ENCODE data around the gene LMNTD2.

The LMNTD2 gene

GRCh38 chr11:508956-509355 is 51.6 kb downstream of the LMNTD2 start:
- no peak for DNase-seq (ENCODE audit: low read depth)

- no peak for DNase-seq (ENCODE audit: low read depth)
These were observed 52.6 kb downstream of the LMNTD2 start for GRCh38 chr11:507727-508515.

GRCh38 chr11:506995-507726 is 53.4 kb downstream of the LMNTD2 start, which contains the start of gene RNH1:
RNH1 (minus strand) TSS chr11:507242; CDS start chr11:502162, 5,080 bp downstream.
- DNase-seq (ENCODE audit: low read depth): peak; percentile 100

- DNase-seq (ENCODE audit: low read depth): peak; percentile 93
These were observed 54.1 kb downstream of the LMNTD2 start for GRCh38 chr11:506238-506994.

- no peak for DNase-seq (ENCODE audit: low read depth)
These were observed 55.6 kb downstream of the LMNTD2 start for GRCh38 chr11:504994-505344.

Measured in activated T-cell treated with anti-CD3 and anti-CD28 coated beads for 1 hour (primary cell).